Activated naive CD8-positive, alpha-beta T cell treated with anti-CD3 and anti-CD28 coated beads, Interleukin-2, amount 50 U/mL, for 16 hours (primary cell): Measurements from ENCODE around the gene CMTM8.

Experiments used
- DNase-seq: peaks from one replicate; pipeline ENCODE4 v3.0.0-alpha.2; 2020; ENCODE audit warnings: low read depth, low spot score

CMTM8 gene

DNA sequence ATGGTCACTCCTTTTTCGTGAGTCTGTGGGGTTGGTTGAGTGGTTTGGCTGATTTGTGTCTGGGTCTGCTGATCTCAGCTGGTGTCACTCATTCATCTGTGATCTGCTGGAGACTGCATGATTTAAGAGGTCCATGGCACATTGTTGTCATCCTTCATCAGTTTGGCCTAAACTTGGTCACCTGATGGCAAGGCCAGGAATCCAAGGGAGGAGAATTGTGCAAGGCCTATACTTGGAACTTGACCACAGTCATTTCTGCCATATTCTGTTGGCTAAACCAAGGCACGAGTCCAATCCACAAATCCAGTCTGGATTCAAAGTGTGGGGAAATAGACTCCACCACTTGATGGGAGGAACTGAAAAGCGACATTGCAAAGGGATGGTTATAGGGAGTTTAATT, 67.6 kb downstream of the CMTM8 start:
- DNase-seq, result no peak

DNA sequence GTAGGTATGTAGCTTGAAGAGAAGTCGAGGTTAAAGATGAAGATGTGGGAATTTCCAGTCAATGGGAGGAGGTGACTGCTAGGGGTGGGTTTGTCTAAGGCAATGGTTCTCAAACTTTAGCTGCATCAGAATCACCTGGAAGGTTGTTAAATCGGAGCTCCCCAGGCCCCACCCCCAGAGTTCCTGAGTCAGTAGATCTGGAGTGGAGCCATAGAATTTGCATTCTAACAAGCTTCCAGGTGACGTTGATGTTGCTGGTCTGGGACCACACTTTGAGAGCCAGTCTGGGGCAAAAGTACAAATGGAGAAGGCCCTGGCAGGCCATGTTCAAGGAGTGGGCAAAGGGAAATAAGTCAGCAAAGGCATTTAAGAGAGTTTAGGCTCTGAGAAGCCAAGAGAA, 69.1 kb downstream of the CMTM8 start:
- DNase-seq, result no peak

DNA sequence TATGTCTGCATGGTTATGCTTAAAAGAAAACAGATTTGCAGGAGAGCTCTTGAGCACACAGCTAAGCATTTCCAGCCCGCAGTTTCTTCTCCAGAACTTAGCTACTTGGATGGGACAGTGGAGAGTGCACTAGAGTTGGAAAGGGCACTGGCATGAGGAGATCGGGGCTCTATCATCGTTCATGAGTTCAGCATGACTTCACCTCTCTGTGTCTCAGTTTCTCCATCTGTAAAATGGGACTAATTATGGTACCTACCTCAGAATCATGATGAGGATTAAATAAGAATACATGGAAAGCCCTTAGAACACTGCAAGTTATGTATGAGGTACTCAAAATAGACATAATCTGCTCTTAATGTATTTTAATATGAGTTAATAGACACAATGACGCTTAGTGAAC, 69.9 kb downstream of the CMTM8 start:
- no peak for DNase-seq

DNA sequence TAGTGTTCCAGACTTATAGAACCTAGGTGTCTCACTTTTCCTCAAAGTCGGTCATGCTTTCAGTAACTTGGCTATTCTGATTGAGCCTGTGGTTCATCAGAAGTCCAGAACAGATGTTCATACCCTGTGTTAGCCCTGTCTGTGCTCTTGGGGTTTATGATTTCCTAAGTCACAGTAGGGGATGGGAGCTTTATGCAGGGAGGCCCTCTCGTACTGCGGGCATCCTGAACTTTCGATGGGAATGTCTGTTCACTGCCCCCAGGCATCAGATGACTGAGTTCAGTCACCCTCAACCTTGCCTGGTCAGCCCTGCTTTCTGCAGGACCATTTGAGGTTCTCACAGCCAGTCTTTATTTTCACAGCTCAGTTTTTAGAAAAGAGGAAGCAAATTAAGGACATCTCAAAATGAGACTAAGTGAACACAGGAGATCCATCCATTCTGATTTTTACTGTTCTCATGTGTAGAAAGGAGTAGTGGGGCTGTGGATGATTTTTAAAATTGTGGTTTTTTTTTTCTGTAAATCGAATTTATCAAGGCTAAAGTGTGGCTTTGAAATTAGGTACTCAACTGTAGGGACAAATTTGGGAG, 71.3 kb downstream of the CMTM8 start:
- no peak for DNase-seq

DNA sequence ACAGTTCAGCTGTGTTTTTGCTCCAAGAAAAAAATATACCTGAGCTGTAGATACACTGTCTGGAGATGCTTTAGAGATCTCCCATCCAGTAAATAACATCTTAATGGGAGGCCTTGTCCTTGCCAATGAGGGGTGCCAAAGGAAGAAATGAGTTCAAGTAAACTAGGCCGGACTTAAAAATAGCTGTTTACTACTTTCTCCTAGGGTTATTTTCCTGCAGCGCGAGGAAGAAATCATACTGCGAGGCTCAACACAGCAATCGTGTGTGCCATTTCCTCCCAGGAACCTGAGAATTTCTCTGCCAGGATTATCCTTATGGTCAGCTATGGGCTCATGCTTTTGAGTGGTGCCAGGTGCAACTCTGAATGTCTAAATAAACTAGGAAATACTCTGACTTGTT, 71.9 kb downstream of the CMTM8 start:
- no peak for DNase-seq

DNA sequence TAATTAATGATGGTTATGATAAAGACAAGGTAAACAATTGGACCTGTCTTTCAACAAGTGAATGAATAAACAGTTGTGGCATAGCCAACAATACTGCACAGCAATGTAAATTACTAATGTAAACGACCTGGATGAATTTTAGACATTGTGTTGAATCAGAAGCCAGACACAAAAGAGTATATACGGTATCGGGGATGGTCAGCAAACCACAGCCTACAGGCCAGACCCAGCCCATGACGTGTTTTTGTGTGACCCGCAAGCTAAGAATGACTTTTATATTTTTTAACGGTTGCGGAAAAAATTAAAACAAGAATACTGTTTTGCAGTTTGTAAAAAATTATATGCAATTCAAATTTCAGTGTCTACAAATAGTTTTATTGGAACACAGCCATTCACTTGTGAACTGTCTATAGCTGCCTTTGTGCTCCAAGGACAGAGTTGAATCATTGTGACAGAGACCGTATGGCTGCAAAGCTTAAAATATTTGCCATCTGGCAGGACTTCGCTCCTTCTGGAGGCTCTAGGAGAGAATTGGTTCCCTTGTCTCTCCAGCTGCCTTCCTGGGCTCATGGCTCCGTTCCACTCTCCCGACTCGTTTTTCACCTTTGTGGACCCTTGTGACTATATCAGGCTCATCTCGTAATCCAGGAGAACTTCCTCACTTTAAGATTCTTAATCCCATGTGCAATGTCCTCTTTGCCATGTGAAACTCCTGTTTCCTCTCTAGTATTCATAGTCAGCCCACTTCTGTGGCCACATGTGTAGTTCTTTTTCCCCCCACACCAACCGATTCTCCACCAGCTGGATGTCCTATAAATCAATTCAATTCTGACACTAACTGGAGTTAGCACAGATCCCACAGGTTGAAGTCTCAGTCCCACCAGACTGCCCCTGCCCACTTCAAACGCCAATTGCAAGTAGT, 72.7 kb downstream of the CMTM8 start:
- no peak for DNase-seq

DNA sequence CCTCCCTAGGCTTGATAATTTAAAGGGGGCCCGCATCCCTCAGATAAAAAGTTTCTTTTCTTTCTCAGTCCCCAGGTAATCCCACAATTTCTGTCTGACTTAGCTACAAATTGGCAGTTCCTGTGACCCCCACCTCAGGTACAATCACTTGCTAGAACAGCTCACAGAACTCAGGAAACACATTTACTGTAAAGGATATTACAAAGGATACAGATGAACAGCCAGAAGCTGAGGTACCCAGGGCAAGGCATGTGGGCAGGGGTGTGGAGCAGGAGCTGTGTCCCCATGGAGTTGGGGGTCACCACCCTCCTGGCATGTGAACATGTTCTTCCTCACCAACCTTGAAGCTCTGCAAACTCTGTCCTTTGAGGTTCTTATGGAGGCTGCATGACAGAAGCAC, 73.8 kb downstream of the CMTM8 start:
- DNase-seq, result no peak

DNA sequence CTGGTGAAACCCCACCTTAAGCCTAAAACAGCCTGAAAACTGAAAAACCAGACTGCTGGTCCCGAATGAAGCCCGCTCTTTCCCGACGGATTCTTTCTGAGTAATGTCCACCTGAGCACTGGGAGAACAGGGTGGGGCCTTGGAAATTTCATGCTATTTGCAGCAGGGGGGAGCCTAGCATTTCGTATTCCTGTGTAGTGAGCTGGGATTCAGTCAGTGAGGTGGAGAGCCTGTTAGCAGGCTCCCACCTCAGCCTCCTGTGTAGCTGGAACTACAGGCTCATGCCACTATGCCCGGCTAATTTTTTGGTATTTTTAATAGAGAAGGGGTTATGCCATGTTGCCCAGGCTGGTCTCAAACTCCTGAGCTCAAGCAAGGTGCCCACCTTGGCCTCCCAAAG, 74.7 kb downstream of the CMTM8 start:
- DNase-seq, result no peak

DNA sequence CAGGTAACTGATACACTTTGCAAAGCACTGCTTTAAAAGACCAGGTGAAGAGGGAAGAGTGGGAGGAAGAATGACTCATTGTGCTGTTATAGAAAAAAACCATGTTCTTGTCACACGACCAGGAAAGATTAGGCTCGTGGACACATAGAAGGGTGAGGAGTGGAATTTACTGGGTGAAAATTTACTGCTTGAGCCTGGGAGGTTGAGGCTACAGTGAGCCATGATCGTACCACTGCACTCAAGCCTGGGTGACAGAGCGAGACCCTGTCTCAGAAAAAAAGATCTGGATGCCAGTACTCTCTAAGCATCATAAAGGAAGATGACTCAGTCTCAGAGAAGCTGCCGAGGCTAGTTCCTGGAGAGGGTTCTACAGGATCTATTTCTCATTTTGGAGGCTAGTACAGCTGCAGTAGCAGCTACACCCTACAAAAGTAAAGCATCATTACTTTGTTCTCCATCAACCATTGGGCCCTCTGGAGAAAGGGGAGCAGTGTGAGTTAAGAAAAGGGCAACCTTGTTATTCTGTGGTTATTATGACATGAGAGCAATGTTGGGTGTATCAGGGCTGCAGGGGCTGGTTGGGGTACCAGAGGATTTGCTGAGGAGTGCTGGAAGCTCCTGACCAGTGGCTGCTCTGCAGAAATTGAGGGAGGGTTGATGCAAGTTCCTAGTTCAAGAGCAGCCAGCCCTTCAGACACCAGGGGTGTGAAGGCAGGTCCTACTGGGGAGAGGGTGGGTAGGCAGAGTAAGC, 75.4 kb downstream of the CMTM8 start:
- DNase-seq, result no peak

DNA sequence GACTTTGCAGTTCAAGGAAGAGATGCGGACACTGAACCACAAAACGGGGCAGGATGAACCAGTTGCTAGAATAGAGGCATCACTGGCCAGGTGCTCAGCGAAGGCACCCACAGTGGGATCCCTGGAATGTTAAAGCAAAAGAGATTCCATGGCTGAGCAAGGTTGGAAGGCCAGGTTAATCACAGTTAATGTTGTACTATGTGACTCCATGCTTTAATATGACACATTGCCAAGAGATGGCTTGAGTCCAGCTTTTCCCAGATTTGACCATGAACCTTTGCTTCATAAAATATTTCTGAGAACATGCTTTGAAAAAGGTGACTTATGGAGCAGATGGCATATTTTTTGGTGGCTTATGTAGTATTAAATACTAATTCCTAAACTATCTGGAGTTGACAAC, 77.0 kb downstream of the CMTM8 start:
- DNase-seq, result no peak

DNA sequence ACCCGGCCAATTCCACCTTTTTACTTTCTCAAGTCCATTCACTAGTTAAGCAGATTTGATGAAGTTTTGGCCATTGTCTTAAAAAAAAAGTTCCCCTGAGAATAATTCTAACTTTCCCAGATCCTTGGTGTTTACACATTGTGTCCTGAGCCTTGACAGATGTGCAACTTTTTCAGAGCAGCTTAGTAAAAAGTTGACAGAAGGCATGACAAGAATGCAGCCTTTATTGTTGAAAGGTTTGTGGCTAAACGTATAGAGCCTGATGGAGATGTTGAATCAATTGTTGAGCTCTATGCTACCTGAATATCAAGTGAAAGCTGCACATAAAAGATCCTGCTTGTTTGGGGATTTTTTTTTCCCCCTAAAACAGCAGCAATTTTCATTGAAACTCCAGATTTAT, 77.8 kb downstream of the CMTM8 start:
- no peak for DNase-seq

DNA sequence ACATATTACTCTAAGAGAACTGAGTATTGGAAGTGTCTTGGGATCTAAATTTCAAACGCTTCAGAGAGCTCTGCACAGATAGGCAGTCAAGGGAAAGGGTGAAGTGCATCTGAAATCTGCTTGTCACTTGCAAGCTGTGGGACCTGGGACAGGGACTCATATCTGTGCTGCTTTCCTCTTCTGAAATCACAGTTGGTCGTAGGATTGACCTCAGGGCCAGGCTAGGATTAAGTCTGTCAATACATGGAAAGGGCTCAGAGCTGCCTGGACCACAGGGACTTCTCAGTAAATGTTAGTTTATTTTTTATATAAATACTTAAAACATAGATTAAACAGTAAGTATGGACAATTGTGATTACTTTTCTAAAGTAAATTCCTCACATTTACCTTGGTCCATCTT, 78.5 kb downstream of the CMTM8 start:
- no peak for DNase-seq

DNA sequence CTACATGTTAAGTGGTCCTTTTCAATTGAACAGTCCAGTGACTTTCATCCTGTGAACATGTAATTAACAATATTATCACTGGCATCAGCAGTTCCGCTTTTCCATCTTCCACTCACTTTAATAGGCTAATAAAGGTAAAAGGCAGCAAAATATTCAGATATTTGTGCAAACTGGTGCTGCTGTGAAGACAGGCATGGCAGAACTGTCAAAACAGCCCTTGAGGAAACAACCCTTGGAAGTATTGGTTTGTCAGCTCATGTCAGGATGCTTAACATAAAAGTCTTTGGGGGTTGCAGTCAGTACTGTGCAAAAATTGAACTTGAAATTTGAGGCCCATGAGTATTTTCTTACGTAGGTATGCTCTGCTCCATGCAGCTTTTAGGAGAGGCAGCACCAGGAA, 81.1 kb downstream of the CMTM8 start:
- DNase-seq, result no peak

DNA sequence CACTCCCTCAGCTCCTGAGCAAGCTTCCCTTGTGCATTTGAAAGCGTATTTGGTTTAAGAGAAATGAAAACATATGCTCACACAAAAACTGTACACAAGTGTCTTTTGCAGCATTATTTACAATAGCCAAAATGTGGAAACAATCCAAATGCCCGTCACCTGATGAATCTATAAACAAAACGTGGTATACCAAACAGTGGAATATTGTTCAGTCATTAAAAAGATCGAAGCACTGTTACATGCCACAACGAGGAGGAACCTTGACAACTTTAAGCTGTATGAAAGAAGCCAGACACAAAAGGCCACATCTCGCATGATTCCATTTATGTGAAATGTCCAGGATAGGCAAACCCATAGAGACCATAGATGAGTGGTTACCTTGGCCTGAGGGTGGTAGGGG, 81.6 kb downstream of the CMTM8 start:
- no peak for DNase-seq

DNA sequence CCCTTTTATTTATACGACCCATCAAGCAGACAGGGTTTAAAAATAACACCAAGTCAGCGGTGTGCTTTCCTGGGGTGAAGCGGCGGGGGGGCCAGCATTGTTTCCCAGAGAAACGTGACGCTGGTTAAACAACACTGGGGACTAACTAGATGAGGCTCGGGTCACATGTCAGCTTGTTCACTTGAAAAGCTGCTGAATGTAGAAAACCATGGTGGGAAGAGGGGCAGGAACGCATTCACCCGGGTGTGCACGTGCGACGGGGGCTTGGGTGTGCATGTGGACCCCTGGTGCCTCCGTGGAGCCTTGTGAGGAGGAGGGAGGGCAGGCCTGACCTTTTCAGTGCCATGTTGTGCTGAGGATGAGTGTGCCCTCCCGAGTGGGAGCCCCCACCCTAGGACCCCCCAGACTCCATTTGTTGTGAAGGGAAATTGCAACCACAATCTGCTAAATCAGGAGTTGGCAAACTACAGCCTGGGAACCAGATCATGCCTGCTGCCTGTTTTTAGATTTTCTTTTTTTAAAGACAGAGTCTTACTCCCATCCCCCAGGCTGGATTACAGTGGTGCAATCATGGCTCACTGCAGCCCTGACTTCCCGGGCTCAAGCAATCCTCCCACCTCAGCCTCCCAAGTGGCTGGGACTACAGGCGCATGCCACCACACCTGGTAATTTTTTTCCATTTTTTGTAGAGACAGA, 82.8 kb downstream of the CMTM8 start:
- no peak for DNase-seq

DNA sequence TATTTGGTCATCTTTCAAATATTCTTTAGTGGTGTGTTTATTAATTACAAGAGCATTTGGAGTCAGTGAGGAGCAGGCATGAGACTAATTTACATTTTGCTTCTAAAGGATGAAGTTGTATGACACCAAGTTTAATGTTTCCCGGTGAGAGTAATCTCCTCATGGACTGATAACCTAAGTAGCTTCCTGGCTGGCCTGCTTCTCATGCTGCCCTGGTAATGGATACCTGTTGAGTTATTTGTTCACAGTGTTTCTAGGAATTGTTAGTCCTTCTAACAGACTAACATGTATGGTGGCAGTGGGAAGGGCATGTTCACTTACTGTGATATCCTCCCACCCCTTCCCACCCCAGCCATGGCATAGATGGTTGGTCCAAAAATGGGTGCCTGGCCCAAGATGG, 83.8 kb downstream of the CMTM8 start:
- DNase-seq, result no peak

DNA sequence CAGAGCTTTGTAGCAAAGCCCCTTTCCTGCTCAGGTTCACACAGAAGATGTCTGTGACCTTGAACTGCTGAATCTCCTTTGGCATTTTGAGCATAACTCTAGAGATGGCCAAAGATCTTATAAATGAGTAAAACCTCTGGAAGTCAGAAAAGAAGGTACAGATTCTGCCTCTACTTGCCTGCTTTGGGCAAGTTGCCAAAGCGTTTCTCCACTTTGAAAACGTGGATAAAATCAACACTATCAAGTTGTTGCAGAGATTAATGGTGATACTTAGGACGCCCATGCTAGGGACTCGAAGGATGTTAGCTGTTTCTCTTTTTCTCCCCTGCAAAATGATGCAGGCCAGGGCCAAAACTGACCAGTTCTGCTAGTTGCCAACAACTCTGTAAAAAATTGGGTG, 85.1 kb downstream of the CMTM8 start:
- DNase-seq, result no peak

DNA sequence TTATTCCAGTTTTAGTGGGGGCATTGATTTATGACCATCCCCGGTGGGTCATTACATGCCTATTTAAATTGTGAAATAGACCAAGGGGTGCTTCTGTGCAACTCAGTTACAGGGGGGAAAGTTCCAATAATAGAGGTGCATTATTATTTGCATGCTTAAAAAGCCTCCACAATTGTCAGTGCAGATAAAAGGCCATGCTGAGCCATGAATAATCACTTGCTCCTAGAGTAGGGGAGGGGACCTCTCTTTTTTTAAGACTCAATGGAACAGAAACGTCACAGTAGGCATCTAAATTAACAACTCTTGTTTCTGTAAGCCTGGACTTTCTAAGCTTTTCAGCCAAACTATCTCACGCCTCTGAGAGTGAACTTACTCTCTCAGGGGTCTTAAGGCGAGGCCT, 86.7 kb downstream of the CMTM8 start:
- no peak for DNase-seq

DNA sequence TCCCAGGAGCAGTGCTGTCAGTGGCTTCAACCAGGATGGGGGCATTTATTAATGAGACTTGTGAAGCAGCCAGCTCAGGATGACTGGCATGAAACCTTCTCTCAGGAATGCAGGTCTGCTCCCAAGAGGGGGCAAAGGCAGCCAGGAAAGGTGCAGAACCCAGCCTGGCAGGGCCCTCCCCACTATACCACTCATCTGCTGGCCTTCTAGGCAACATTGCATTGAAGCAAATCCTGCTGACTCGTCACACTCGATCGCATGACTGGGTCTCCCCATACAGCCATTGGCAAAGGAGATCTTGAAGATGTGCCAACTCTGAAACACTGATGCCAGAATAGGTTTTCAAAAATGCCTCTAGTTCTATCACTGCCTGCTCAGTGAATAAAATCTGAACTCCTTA, 87.4 kb downstream of the CMTM8 start:
- DNase-seq, result no peak

DNA sequence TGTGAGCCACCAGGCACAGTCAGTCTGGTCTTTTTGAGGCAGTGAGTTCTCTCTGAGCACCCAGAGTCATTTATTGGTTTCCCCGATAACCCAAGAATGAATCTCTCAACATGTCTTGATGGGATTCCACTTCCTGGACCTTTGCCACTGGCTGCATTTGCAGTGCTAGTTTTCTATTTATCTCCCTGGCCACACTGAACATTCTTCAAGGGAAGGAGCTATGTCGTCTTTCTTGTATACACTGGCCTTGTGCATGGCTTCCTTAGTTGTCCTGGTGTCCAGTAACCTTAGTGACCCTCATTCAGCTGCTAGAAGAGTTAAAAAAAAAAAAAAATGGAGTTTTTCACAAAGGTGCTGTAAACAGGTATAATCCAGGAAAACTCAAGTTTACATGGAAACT, 88.3 kb downstream of the CMTM8 start:
- no peak for DNase-seq

DNA sequence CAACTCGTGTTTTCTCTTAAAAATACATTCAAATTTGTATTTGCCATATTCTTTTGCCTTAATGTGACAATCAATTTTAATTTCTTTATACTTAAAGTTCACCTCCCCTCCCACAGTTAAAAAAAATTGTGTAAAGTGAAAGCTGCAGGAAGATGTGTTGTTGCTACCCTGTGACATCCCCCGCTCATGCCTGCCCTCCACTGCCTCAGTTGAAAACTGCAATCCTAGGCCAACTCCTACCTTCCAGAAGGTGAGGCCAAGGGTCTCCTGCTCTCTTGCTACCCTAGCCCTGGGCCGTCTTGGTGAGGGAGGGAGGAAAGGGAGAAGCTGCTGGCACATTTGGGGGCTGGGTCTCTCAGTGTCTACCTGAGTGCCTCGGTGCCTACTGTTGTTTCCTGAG, 96.2 kb downstream of the CMTM8 start:
- DNase-seq, result no peak
